GM21737 (cell line): ENCODE measurements around the gene ZNF438.
"Not testable (repeated sequence)": the region's sequence is repeated elsewhere in the genome, so short reads cannot be mapped to it uniquely, and the experiment has no call there.

ENCODE experiments used
- ATAC-seq: cut with Tn5 transposase; IDR thresholded peaks from one replicate; pipeline ENCODE4 v1.9.1; 2021; ENCODE audit warnings: mild to moderate bottlenecking, moderate library complexity; ENCODE audit not compliant: unreplicated experiment

Gene ZNF438

DNA sequence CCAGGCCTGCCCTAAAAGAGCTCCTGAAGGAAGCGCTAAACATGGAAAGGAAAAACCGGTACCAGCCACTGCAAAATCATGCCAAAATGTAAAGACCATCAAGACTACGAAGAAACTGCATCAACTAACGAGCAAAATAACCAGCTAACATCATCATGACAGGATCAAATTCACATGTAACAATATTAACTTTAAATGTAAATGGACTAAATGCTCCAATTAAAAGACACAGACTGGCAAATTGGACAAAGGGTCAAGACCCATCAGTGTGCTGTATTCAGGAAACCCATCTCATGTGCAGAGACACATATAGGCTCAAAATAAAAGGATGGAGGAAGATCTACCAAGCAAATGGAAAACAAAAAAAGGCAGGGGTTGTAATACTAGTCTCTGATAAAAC is 82.4 kb downstream of the ZNF438 start:
- not testable (repeated sequence) for ATAC-seq

DNA sequence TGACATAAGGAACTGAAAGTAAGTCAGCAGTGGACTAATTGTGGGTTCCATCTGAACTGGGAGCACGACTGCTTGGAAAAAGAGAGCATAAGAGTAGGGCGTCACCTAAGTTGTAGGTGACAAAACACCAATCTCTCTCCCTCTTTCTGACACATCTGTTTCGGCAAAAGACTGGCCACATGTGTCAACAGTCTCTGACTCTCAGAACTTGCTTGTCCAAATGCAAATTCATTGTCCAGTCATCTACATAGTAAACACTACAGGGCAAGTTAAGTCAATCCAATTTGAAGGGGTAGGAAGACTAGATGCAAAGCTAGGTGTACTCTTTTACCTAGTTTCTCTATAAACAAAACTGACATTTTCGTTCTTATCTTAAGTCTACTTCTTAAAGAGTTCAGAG is 87.7 kb downstream of the ZNF438 start:
- no peak for ATAC-seq

DNA sequence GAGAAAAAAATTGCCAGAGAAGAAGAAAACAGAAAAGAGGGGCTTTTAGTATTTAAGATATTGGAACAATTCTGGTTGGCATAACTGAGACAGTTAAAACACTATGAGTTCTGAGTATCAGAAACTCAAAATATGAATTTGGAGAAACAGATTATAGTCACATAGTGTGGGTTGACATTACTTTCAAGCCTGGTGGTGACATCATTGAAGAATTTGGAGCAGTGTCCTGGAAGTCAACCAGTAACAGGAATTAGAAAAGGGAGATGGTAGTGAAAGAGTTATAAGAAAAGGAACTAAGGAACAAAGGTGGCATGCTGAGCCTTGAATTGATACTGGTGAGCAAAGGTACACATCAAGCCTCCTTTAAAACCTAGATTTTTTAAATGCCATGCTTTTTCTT is 88.2 kb downstream of the ZNF438 start:
- ATAC-seq = no peak

DNA sequence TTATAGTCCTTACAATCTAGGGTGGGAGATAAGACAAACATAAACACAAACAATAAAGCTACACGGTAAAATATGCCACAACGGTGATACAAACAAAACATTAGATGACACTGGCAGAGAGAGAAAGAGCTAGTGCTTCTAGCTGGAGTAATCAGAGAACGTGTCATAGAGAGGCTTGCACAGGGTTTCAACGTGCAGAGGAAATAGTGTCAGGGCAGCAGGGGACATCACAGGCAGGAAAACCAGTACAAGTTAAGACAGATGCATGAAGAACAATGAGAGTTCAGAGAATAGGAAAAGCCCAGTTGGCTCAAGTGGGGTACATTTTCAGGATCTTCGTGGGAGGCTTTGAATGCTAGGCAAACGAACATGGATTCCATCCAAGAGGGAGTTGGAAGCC is 91.4 kb downstream of the ZNF438 start:
- no peak for ATAC-seq

DNA sequence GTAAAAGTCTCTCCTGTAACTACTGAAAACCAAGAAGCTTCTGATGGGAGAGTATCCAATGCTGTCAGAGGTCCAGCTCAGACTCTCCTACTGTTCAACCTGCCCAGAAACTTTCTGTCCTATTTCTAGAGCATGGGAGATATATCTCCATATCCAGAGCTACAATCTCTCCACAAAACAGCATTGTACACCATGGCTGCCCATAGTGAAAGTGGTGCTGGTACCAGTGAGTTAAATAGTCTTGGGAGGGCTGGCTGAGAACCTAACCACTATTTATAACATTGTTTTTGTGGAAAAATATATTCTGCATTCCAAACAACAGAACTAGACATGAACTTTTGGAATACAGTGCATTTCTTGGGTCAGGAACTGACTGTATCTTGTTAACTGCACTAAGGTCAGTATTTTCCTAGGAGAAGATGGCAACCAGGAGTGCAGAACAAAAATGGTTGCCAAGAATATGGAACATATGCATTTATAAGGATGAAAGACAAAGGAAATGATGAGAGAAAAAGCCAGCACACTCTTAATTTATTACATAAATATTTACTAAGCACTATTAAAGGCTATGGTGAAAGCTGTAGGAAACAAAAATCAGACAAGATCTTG is 91.9 kb downstream of the ZNF438 start:
- ATAC-seq = no peak

- no peak for ATAC-seq
Observed at GRCh38 chr10:30935078-30935477, 96.6 kb downstream of the ZNF438 start.

DNA sequence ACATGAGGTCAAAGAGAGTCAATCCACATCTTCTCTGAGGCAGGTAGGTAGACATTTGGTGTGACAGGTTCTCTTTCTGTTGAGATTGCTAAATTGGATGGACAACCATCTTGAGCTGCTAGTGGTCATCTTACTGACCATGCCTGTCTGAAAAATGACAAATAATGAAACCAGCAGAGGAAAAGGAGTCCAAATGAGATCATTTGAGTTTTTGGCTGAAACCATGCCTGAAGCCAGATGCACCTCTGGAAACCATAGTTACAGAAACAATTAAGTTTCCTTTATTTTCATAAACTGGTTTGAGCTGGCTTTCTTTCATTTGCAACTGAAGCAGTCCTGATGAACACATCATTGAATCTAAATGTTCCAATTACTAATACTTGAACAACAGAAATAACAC is 100.6 kb downstream of the ZNF438 start:
- ATAC-seq = no peak

DNA sequence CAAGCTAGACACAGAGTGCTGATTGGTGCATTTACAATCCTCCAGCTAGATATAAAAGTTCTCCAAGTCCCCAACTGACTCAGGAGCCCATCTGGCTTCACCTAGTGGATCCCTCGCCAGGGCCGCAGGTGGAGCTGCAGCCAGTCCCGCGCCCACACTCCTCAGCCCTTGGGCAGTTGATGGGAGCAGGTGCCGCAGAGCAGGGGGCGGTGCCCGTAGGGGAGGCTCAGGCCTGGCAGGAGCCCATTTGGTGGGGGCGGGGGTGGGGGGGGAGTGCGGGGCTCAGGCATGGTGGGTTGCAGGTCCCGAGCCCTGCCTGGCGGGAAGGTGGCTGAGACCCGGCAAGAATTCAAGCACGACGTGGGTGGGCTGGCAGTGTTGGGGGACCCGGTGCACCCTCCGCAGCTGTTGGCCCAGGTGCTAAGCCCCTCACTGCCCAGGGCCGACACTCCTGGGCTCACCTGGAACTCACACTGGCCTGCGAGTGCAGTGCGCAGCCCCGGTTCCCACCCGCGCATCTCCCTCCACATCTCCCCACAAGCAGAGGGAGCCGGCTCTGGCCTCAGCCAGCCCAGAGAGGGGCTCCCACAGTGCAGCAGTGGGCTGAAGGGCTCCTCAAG is 101.7 kb downstream of the ZNF438 start:
- no peak for ATAC-seq

GRCh38 chr10:30929311-30929729 is 102.3 kb downstream of the ZNF438 start:
- ATAC-seq = not testable (repeated sequence)

- no peak for ATAC-seq
Observed at GRCh38 chr10:30928742-30929141, 102.9 kb downstream of the ZNF438 start.

- no peak for ATAC-seq
Observed at GRCh38 chr10:30918651-30919050, 113.0 kb downstream of the ZNF438 start.

DNA sequence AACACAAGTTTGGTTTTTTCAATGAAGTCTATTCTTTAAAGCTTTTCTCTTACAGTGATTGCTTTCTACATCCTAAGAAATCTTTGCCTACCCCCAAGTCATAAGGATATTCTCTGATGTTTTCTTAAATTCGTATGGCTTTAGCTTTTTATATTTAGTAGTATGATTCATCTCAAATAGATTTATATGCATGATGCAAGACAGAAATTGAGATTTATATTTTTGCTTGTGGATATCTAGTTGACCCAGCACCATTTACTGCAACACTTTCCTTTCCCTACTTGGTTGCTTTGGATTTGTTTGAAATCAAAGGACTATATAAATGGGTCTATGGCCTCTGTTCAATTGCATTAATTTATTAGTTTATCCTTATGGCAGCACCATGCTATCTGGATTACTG is 113.9 kb downstream of the ZNF438 start:
- ATAC-seq = no peak

DNA sequence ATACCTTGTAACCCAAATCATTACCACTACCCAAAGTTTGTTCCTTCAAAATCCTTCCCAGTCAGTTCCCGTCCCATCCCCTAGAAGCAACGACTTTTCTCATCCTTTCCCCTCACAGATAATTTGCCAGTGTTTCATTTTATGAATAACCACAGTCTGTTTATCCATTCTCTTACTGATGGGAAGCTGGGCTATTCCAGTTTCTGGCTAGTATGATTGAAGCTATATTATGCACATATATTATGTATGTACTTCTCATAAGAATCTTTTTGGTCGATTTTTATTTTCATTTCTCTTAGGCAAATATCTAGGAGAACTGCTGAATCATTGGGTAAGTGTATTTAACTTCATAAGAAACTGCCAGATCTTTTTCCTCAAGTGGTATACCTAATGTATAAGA is 114.6 kb downstream of the ZNF438 start:
- ATAC-seq = no peak

GRCh38 chr10:30915146-30915545 is 116.5 kb downstream of the ZNF438 start:
- no peak for ATAC-seq

DNA sequence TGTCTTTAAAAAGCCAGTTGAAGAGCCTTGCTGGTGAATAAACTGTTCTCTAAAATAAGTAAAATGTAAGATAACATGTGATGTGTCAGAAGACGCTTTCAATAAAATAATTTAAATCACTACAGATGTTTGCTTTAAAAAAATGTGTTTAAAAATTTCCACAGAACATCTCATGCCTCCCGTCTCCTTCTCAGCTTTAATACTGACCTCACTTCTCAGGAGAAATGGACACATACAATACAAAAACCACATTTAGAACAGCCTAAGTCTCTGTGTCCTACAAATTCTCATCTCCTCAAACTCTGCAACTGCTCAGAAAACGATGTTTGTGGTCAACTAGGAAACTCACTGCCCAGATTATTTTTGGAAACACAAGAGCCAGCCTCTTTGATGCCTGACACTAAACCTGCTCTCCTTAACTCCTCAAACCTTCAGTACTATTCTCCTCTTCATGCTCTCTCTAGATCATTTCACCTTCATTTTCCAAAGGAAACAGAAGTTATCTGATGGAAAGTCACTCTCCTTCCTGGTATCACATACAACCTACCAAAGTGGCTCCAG is 120.3 kb downstream of the ZNF438 start:
- ATAC-seq = no peak

DNA sequence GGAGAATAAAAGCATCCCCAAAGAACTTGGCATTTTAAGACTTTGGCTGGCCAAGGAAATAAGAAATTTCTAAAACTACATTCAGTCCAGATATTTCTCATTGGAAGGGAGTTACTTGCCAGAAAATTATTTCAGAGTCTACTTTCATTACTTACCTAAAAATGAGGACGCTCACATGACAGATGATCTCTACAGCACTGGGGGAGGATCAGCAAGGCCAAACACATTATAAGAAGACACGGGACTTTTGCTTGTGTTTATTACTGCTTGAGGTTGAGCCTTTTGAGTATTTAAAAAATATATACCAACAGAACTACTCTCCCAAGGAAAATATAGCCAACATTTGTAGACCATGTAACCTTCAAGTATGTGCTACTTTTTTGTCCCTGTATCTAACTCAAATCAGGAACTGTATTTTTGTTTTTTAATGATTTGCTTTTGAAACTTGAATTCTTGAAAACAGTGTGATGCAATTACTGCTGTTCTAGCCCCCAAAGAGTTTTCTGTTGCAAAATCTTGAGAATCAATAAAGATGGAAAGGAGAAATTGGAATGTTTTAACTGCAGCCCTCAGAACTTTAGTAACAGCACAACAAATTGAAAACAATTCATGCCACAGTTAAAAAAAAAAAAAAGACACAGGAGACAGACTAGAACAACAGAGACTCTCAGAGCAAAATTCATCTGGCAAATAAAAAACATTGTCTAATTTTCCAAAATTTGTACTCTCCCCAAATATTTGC is 128.1 kb downstream of the ZNF438 start:
- no peak for ATAC-seq

DNA sequence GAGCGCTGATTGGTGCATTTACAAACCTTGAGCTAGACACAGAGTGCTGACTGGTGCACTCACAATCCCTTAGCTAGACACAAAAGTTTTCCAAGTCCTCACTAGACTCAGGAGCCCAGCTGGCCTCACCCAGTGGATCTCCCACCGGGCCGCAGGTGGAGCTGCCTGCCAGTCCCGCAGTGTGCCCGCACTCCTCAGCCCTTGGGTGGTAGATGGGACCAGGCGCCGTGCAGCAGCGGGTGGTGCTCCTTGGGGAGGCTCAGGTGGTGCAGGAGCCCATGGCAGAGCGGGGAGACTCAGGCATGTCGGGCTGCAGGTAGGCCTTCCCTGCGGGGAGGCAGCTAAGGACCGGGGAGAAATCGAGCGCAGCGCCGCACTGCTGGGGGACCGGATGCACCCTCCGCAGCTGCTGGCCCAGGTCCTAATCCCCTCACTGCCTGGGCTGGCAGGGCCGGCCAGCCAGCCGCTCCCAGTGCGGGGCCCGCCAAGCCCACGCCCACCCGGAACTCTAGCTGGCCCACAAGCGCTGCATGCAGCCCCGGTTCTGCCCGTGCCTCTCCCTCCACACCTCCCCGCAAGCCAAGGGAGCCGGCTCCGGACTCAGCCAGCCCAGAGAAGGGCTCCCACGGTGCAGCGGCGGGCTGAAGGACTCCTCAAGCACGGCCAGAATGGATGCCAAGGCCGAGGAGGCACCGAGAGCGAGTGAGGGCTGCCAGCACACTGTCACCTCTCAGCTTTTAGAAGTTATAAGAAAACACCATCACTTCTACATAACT is 128.9 kb downstream of the ZNF438 start:
- no peak for ATAC-seq

- ATAC-seq = not testable (repeated sequence)
Observed at GRCh38 chr10:30901487-30901886, 130.2 kb downstream of the ZNF438 start.

GRCh38 chr10:30898964-30899363 is 132.7 kb downstream of the ZNF438 start:
- ATAC-seq = no peak

DNA sequence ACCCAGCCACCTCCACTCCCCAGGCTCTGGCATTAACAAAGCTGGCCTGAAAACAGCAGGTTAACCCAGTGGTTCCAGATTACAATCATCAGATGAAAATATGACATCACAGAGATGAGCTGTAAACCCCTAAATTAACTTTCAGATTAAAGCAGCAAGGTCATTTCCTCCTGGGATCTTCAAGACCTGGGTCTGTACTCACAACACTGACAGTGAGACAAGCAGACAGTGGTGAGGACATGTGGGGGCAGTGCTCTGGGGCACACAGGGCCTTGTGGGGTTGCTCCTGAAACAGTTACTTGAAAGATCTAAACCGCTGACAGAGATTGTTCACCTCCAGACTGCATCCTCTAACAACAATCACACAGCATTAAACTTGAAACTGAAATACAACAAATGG is 134.1 kb downstream of the ZNF438 start:
- no peak for ATAC-seq

- ATAC-seq = no peak
Observed at GRCh38 chr10:30897048-30897447, 134.6 kb downstream of the ZNF438 start.
